Measurements from ENCODE around the gene CD7. TPM values are rescaled to one million over a fixed set of nuclear protein-coding genes. Genes with fewer than 3 reads are reported as not detected.
A peak's percentile ranks its signal among the peaks of the same experiment; 100 is the strongest.

The CD7 gene
- total RNA-seq, 2 experiments from 2014 or later: 286 to 320 TPM

DNA sequence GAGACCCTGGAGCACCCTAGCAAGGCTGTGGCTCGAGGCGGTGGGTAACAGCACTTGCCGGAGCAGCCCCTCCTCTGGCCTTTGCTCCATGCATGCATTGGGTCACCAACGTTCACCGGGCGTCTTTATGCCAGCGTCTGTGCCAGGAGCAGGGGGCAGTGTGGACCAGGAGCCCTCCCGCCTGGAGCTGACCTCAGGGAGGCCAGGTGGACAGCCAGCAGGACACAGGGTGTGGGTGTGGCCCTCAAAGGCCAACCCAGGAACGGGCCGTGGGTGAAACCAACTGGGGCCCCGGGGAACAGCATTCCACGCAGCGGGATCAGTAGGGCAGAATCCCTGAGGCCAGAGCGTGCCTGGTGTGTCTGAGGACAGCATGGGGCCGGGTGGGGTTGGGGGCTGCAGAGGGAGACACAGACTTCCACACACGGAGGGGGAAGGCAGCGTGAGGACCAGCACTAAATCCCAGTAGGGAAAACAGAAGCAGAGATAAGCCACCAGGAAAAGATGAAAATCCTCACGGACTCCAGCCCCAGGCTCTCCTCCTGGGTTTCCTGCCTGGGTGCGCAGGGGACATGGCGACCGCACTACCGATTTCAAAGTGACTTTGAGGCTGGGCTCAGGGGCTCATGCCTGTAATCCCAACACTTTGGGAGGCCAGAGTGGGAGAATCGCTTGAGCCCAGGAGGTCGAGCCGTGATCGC lies 2.9 kb upstream of the CD7 start:
- Mint-ChIP-seq H3K4me3 (no peak overlapping the region), H3K27ac (no peak overlapping the region), H3K9me3 (no peaks in the 10 kb centered on the region), H3K4me1 (peaks cover 9% of the 10 kb centered on the region), H3K27me3 (no peaks in the 10 kb centered on the region), H3K36me3 (peaks cover 5% of the 10 kb centered on the region)
- POLR2A ChIA-PET: interaction anchor here (0.7 kb wide), 1 partner anchor 22 kb away, joined by 3 read pairs; no protein-coding TSS in a partner anchor
- DNase-seq (no peak), ATAC-seq (ENCODE audit: low read depth) (no peak)

- no peak for DNase-seq
- POLR2A ChIA-PET: no interaction called here
- H3K4me1 Mint-ChIP-seq: peaks cover 11% of the 10 kb centered on the region
- no peaks in the 10 kb centered on the region for H3K9me3 Mint-ChIP-seq
- no peak for ATAC-seq (ENCODE audit: low read depth)
- H3K27me3 Mint-ChIP-seq: no peaks in the 10 kb centered on the region
- no peak overlapping the region for H3K27ac Mint-ChIP-seq
- peaks cover 5% of the 10 kb centered on the region for H3K36me3 Mint-ChIP-seq
- H3K4me3 Mint-ChIP-seq: no peak overlapping the region
Observed at GRCh38 chr17:82319619-82320062, 2.2 kb upstream of the CD7 start.

DNA sequence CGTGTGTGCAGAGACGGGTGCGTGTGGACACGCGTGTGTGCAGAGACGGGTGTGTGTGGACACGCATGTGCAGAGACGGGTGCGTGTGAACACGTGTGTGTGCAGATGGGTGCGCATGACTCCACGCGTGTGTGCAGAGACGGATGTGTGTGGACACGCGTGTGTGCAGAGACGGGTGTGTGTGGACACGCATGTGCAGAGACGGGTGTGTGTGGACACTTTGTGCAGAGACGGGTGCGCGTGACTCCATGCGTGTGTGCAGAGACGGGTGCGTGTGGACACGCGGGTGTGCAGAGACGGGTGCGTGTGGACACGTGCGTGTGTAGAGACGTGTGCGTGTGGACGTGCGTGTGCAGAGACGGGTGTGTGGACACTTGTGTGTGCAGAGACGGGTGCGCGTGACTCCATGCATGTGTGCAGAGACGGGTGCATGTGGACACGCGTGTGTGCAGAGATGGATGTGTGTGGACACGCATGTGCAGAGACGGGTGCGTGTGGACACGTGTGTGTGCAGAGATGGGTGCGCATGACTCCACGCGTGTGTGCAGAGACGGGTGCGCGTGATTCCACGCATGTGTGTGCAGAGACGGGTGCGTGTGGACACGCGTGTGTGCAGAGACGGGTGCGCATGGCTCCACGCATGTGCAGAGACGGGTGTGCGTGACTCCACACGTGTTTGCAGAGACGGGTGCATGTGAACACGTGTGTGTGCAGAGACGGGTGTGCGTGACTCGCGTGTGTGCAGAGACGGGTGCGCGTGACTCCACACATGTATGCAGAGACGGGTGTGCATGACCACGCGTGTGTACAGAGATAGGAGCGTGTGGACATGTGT lies 1.6 kb upstream of the CD7 start:
- no peaks in the 10 kb centered on the region for H3K9me3 Mint-ChIP-seq
- H3K27ac Mint-ChIP-seq: no peak overlapping the region
- ATAC-seq (ENCODE audit: low read depth) (no peak), DNase-seq (no peak)
- peaks cover 12% of the 10 kb centered on the region for H3K4me1 Mint-ChIP-seq
- POLR2A ChIA-PET: no interaction called here
- no peaks in the 10 kb centered on the region for H3K27me3 Mint-ChIP-seq
- peaks cover 8% of the 10 kb centered on the region for H3K36me3 Mint-ChIP-seq
- H3K4me3 Mint-ChIP-seq: no peak overlapping the region

GRCh38 chr17:82318169-82318498 lies 726 bp upstream of the CD7 start:
- H3K27ac Mint-ChIP-seq: no peak overlapping the region
- POLR2A ChIA-PET: interaction anchor here (1.0 to 10.2 kb wide), 7 partner anchors 18 to 139 kb away, joined by 3 to 222 read pairs (median 7); partner anchors contain the start of genes CSNK1D and SLC16A3
- ATAC-seq (ENCODE audit: low read depth) (no peak), DNase-seq (peak; percentile 39)
- H3K4me1 Mint-ChIP-seq: peaks cover 12% of the 10 kb centered on the region
- H3K9me3 Mint-ChIP-seq: no peaks in the 10 kb centered on the region
- H3K4me3 Mint-ChIP-seq: no peak overlapping the region
- H3K27me3 Mint-ChIP-seq: no peaks in the 10 kb centered on the region
- H3K36me3 Mint-ChIP-seq: peaks cover 11% of the 10 kb centered on the region

DNA sequence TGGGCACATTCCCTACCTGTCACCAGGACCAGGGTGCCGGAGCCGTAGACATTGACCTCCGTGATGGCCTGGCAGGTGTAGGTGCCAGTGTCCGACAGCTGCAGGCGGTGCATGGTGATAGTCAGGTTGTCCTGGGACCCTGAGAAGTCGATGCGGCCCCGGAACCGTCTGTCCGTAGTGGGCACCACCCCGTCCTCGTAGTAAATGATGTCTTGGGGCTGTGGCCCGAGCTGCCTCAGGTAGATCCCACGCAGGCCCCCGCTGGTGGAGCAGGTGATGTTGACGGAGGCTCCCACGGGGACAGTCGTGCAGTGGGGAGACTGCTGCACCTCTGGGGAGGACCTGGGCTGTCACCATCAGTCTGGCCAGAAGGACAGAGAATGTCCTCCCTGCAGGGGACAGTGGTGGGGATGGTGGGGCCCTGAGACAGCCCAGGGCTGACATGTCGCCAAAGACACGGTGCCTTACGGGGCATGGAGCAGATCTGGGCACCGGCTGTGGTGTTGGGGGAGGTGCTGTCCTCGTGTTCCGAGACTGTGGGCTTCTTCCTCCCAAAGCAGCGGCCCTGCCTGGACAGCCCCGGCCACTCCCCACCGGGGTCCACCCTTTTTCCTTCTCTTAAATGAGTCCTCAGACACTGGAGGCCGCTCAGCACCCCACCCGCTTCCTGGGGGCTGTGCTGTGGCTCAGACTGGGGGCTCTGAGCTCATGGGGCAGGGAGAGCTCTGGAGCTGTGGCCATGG lies 586 bp downstream of the CD7 start:
- POLR2A ChIA-PET: interaction anchor here (0.6 to 10.2 kb wide), 17 partner anchors 9 to 606 kb away, joined by 3 to 222 read pairs (median 5); partner anchors contain the start of gene SLC16A3
- peaks cover 12% of the 10 kb centered on the region for H3K4me1 Mint-ChIP-seq
- DNase-seq: no peak
- H3K4me3 Mint-ChIP-seq: peak overlapping the region; percentile 90
- no peaks in the 10 kb centered on the region for H3K27me3 Mint-ChIP-seq
- H3K9me3 Mint-ChIP-seq: no peaks in the 10 kb centered on the region
- H3K27ac Mint-ChIP-seq: no peak overlapping the region
- H3K36me3 Mint-ChIP-seq: peaks cover 11% of the 10 kb centered on the region
- ATAC-seq (ENCODE audit: low read depth): peak; percentile 35

DNA sequence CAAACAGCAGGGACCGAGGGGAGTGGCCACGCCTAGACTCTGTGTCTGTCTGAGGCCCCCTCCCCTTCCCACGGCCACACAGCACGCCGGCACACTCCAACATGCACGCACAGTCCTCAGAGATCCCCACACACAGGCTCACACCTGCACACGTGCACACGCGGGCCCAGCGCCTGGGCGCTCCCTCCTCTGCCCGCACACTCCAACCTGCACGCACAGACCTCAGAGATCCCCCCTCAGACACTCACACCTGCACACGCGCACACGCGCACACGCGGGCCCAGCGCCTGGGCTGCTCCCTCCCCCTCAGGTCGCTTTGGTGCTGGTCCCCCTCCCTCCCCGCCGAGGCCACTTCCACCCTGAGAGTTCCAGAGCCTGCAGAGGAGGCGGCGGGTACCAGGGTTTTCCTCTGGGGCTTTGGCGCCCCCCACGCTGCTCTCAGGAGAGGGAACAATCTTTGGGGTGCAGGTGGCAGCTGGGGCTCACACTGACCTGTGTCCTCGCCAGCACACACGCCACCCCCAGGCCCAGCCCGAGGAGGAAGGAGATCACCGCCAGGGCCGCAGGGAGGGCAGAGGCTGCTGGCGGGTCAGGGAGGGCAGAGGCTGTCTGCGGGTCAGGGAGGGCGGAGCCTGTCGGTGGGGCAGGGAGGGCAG lies 1.6 kb downstream of the CD7 start:
- no peaks in the 10 kb centered on the region for H3K9me3 Mint-ChIP-seq
- no peaks in the 10 kb centered on the region for H3K27me3 Mint-ChIP-seq
- H3K36me3 Mint-ChIP-seq: peaks cover 11% of the 10 kb centered on the region
- H3K4me1 Mint-ChIP-seq: peaks cover 9% of the 10 kb centered on the region
- no peak overlapping the region for H3K27ac Mint-ChIP-seq
- ATAC-seq (ENCODE audit: low read depth): peak; percentile 45
- POLR2A ChIA-PET: interaction anchor here (1.0 to 10.2 kb wide), 4 partner anchors 10 to 74 kb away, joined by 3 to 222 read pairs (median 8); no protein-coding TSS in a partner anchor
- peak overlapping the region; percentile 90 for H3K4me3 Mint-ChIP-seq
- peak; percentile 72 for DNase-seq

DNA sequence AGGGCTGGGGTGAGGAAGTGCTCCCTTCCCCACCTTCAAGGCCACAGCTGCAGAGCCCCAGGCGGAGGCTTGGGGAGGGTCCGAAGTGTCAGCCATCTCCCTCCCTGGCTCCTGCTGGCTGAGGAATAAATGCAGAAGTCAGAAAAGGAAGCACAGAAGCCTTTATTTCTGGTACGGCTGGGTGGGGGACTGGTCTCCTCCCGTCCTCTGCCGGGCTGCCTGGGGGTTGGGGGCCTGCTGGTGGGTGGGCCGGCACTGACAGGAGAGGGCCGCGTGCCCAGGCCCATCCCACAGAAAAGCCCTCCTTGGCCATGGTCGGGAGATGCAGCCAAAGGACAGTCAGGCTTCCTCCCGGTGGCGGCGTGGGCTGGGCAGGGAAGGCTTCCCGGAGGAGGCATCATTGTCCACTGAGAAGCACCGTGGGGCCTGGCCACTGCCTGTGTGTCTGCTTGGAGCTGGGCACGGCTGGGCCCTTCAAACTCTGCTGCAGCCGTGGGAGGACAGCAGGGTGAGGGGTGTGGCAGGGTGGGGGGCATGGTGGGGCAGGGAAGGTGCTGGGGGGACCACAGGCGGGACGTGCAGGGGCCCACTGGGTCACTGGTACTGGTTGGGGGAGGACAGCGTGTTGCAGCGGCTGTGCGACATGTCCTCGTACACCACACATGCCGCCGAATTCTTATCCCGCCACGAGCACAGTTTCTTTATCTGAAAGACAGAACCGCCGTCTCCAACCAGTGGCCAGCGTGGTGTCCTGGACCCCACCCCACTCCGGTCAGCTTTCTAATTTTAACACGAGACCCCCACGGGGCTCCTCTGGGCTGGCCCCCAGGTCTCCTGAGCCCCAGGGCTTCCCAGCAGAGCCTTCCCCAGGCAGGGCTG lies 2.4 kb downstream of the CD7 start:
- peak; percentile 26 for DNase-seq
- Mint-ChIP-seq H3K4me3 (peak overlapping the region; percentile 90), H3K9me3 (no peaks in the 10 kb centered on the region)

DNA sequence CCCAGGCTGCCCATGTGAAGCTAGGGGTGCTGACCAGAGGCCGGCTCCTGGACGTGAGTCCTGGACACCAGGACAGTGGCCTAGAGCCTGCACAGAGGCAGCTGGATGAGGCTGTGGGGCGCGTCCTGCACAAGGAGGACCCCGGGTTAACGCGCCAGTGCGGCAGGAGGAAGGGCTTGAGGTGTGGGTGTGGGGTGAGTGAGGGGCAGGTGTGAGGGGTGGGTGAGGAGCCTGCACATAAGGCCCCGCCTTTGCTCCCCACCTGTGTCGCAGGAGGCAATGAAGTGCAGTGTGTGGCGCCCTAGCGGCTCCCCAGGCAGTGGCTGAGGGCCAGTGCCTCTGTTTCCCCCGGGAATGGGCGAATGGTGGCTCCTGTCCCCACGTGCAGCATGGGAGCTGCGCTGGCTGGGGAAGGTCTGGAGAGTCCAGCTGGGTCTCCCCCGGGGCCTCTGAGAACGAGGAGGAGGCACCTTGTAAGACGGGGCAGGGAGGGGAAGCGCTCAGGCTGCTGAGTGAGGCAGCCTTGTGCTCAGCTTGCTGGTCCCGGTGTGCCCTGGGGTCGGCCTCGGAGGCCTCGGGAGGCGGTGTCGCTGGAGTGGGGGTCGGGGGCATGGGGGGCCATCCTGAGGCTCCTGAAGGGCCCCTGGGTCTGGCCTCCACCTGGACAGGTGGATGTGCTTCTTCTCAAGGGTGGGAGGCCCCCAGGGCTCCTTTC lies 3.2 kb downstream of the CD7 start:
- Mint-ChIP-seq H3K27me3 (no peaks in the 10 kb centered on the region), H3K4me1 (peaks cover 9% of the 10 kb centered on the region), H3K4me3 (peak overlapping the region; percentile 90), H3K36me3 (peaks cover 11% of the 10 kb centered on the region), H3K27ac (peak overlapping the region; percentile 67), H3K9me3 (no peaks in the 10 kb centered on the region)
- DNase-seq (peak; percentile 28), ATAC-seq (ENCODE audit: low read depth) (no peak)
- POLR2A ChIA-PET: interaction anchor here (0.9 to 10.2 kb wide), 3 partner anchors 10 to 78 kb away, joined by 3 to 222 read pairs (median 3); no protein-coding TSS in a partner anchor

More for the DNA sequence above, 2.4 kb downstream of the CD7 start:
- H3K36me3 Mint-ChIP-seq: peaks cover 11% of the 10 kb centered on the region
- ATAC-seq (ENCODE audit: low read depth): no peak
- no peak overlapping the region for H3K27ac Mint-ChIP-seq
- H3K4me1 Mint-ChIP-seq: peaks cover 9% of the 10 kb centered on the region
- H3K27me3 Mint-ChIP-seq: no peaks in the 10 kb centered on the region
- POLR2A ChIA-PET: interaction anchor here (0.6 to 10.2 kb wide), 3 partner anchors 14 to 78 kb away, joined by 3 to 222 read pairs (median 3); no protein-coding TSS in a partner anchor

GRCh38 chr17:82313195-82314011 lies 4.0 kb downstream of the CD7 start:
- Mint-ChIP-seq H3K9me3 (no peaks in the 10 kb centered on the region), H3K4me3 (no peak overlapping the region), H3K36me3 (peaks cover 11% of the 10 kb centered on the region), H3K27me3 (peaks cover 5% of the 10 kb centered on the region), H3K27ac (peak overlapping the region; percentile 67), H3K4me1 (peaks cover 9% of the 10 kb centered on the region)
- ATAC-seq (ENCODE audit: low read depth): no peak
- DNase-seq: peak; percentile 23
- POLR2A ChIA-PET: interaction anchor here (0.9 to 10.2 kb wide), 4 partner anchors 11 to 77 kb away, joined by 3 to 222 read pairs (median 3); no protein-coding TSS in a partner anchor

DNA sequence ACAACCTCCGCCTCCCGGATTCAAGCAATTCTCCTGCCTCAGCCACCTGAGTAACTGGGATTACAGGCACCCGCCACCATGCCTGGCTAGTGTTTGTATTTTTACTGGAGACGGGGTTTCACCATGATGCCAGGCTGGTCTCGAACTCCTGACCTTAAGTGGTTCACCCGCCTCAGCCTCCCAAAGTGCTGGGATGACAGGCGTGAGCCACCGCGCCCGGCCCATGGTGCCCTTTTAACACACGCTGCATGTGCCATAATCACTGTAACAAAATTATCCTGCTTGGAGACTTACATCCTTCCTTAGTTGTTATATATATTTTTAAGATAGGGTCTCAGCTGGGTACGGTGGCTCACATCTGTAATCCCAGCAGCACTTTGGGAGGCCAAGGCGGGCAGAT lies 5.4 kb downstream of the CD7 start:
- POLR2A ChIA-PET: interaction anchor here (1.5 to 10.2 kb wide), 2 partner anchors 11 to 19 kb away, joined by 3 to 222 read pairs; no protein-coding TSS in a partner anchor
- Mint-ChIP-seq H3K4me3 (no peak overlapping the region), H3K27ac (no peak overlapping the region), H3K9me3 (no peaks in the 10 kb centered on the region), H3K36me3 (peaks cover 11% of the 10 kb centered on the region), H3K4me1 (peaks cover 11% of the 10 kb centered on the region), H3K27me3 (peaks cover 7% of the 10 kb centered on the region)
- ATAC-seq (ENCODE audit: low read depth) (no peak), DNase-seq (no peak)

GRCh38 chr17:82310877-82311276 lies 6.5 kb downstream of the CD7 start:
- POLR2A ChIA-PET: interaction anchor here (0.8 to 10.2 kb wide), 2 partner anchors 10 to 68 kb away, joined by 3 to 222 read pairs; no protein-coding TSS in a partner anchor
- Mint-ChIP-seq H3K9me3 (no peaks in the 10 kb centered on the region), H3K4me1 (peaks cover 21% of the 10 kb centered on the region), H3K27me3 (peaks cover 7% of the 10 kb centered on the region), H3K4me3 (no peak overlapping the region), H3K27ac (no peak overlapping the region), H3K36me3 (peaks cover 10% of the 10 kb centered on the region)
- ATAC-seq (ENCODE audit: low read depth) (no peak), DNase-seq (peak; percentile 27)

Measured in activated naive CD8-positive, alpha-beta T cell treated with anti-CD3 and anti-CD28 coated beads, Interleukin-2, amount 10 ng/mL, durations not matched to agents 7 days and 5 days (primary cell).